GM11168 (cell line): ENCODE measurements around the gene EXTL2.
"Not testable (repeated sequence)": the region's sequence is repeated elsewhere in the genome, so short reads cannot be mapped to it uniquely, and the experiment has no call there.

Source experiments
- in situ Hi-C: fragments of 300-500 bp; cut with MboI; formaldehyde crosslinking; loops from one replicate; pipeline ENCODE4 v1.12.0; 2022; ENCODE audit warnings: low sequenced_read_pairs; ENCODE audit not compliant: unreplicated experiment

The EXTL2 gene

DNA sequence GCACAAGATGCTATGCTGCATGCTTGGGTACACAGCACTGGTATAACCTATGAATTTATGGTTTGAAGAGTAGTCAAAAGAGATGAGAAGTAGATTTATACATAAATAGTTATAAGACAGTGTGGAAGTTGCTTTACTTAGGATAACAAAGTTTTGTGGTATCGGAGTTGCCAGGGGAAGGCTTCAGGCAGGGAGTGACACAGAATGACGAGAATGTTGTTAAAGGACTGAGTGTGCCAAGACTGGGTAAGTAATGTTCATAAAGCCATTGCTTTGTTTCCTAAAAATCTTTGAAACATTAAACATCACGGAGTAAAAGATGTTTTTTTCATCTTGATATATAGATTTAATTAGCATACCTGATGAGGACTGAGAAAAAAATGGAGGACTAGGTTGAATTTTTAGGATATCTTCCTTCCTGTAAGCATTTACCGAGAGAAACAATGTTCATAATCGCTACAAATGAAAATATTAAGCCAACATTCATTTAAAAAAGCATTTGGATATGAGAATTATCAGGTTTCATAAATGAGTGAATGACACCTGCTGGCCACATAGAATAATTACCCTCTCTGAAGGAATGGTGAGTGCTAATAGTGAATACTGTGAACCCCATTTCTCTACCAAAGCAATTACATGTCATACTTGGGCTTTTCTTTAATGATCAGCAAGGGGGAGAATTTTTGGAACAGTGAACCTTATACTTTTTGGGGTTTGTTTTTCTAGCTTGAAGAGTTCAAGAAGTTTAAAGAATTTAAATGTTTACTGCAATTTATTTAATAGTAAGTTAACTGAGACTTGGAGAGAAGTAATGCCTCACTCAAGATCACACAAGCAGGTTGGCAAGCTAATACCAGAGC, 28.4 kb downstream of the EXTL2 start:
- in situ Hi-C loops = loop anchor here (10.0 to 25.0 kb wide), 2 partner anchors 391 to 1054 kb away; no protein-coding TSS in a partner anchor

GRCh38 chr1:100862591-100862990, 32.1 kb downstream of the EXTL2 start:
- in situ Hi-C loops = loop anchor here (10.0 to 25.0 kb wide), 2 partner anchors 388 to 1050 kb away; no protein-coding TSS in a partner anchor

DNA sequence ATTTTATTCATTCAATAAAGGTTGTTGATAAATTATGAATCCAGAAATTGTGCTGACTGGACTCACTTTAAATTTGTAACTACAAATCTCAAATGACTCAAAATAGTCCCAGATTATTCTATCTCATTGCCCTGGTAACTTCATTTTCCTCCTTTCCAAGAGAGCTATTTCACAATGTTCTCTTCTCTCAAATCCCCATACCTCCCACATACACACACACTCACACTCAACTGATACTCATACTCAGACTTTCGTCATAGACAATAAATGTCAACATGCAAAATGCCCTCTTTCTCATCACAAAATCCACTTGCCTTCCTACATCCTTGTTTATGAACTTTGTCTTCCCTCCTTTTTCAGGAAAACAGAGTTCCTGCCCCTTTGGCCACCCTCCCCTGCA, 33.3 kb downstream of the EXTL2 start:
- in situ Hi-C loops = loop anchor here (10.0 to 25.0 kb wide), 2 partner anchors 387 to 1049 kb away; no protein-coding TSS in a partner anchor

DNA sequence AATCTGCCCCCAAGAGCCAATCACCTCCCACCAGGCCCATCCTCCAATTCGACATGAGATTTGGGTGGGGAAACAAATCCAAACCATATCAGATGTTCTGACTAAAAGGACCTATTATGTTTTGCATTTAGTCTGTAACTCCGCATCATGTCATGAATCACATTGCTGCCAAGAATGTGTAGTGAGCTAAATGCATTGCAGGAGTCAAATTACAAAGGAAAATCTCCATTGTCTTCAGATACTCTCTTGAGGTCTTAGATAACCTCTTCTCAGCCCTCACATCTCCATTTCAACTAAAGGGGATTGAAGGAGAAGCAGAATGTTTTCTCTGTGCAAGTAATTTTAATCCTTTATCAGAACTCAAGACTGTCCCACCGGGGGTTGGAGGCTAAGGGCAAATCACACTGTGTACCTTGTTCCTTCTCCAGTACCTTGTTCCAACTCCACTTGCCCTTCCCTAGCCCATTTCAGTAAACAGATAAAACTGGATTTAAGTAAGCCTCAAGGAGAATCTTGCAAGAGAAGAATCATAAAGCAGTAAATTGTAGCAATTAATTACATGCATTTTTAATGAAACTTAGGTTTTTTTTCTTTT, 34.1 kb downstream of the EXTL2 start:
- in situ Hi-C loops = loop anchor here (10.0 to 25.0 kb wide), 2 partner anchors 386 to 1048 kb away; no protein-coding TSS in a partner anchor

DNA sequence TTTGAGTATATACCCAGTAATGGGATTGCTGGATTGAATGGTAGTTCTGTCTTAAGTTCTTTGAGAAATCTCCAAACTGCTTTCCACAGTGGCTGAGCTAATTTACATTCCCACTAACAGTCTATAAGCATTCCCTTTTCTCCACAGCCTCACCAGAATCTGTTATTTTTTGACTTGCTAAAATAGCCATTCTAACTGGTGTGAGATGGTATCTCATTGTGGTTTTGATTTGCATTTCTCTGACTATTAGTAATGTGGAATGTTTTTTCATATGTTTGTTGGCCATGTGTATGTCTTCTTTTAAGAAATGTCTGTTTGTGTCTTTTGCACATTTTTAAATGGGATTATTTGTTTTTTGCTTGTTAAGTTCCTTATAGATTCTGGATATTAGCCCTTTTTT, 39.5 kb downstream of the EXTL2 start:
- in situ Hi-C loops = loop anchor here (25.0 kb wide), 1 partner anchor 1043 kb away; no protein-coding TSS in a partner anchor

GRCh38 chr1:100852976-100853375, 41.7 kb downstream of the EXTL2 start:
- in situ Hi-C loops = loop anchor here (25.0 kb wide), 1 partner anchor 1041 kb away; no protein-coding TSS in a partner anchor

DNA sequence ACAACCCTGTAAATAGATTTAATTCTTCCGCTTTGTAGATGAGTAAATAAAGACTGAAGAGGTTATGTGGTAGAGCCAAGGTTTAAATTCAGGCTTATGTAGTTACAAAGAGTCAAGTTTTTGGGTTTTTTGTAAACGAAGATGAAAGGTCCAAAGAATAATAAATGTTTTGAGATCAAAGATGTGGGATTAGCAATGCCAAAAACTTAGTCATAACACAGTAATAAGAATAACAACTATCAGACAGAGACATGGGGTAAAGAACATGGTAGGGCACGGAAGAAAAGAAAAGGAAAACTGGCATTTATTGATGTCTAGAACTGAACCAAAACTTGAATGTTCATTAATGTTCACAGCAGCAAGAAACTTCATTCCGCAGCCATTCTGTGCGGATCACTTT, 42.9 kb downstream of the EXTL2 start:
- in situ Hi-C loops = loop anchor here (25.0 kb wide), 1 partner anchor 1039 kb away; no protein-coding TSS in a partner anchor

- in situ Hi-C loops = no loop called here
These were observed 47.1 kb downstream of the EXTL2 start for GRCh38 chr1:100847361-100848082.

DNA sequence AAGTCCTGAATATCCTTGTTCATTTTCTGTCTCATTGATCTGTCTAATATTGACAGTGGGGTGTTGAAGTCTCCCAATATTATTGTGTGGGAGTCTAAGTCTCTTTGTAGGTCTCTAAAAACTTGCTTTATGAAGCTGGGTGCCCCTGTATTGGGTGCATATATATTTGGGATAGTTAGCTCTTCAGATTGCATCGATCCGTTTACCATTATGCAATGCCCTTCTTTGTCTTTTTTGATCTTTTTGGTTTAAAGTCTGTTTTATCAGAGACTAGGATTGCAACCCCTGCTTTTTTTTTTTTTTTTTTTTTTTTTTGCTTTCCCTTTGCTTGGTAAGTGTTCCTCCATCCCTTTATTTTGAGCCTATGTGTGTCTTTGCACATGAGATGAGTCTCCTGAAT, 51.5 kb downstream of the EXTL2 start:
- in situ Hi-C loops = not testable (repeated sequence)

DNA sequence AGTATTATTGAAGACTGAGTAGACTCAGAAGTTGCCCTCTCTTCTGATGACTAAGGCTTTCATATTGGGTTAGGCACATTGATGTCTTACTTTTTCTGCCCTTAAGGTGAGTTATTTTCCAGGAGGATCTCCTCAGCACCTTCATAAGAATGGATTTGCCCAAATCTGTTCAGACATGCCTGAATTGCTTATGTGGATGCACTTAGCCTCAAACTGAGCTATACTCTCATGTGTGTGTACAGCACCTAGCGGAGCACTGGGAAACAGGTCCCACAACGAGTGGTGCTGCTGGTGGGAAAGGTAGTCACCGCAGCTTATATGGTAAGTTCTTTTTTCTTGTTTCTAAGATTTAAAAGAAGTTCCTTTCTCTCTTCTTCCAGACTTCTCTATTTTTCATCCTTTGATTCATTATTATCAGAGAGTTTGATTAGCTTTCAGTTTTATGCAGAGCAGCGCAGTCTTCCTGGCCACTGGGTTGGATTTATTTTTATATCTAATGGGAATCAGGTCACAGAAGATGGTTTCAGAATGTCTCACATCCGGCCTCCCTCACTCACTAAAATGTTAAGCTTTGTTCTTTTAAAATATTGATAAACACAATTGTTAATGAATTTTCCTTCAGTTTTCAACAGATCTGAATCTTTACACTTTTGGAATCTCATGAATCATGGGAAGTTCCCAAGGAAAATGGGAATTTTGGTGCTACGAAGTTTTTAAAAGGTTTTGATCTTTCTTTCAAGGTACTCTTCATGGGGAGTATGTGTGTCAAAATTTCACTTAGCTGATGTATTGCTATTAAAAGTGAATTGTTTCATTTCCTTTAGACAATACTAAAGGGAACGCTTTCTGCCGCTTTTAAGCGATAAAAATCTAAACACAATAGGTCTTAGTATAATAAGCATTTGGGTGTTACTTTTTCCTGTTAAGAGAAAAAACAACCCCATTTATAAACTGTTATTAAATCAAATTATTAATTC, 58.5 kb downstream of the EXTL2 start:
- in situ Hi-C loops = no loop called here

- in situ Hi-C loops = no loop called here
These were observed 59.6 kb downstream of the EXTL2 start for GRCh38 chr1:100834777-100835660.

DNA sequence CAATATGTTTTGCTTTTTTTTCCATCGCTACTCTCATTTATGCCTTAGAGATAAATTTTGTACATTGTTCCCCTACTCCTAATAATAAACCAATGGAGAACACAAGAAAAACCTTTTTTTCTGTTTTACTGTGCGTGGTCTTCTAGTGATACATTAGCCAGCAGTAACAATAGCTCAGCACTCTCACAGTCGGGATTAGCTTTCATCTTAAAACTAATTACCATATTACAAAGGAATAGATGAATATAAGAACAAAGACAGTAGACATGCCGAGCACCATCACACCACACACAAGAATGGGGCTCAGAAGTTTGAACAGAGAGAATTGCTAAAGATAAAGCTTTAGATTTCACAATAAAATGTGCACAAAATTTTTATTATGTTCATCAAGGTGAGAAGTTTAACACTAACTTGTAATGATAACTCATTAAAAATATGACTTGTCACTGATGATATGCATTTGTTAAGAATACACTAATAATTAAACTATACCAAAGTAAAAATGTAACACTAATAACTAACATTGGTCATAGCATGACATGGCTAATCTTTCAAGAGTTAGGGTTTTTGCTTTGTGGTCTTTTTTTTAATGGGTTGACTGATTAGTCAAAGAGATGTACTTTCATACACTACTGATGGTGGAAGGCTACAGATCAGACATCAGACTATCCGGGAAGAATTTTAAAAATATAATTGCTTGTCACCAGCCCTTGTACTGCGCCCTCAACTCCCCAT, 61.8 kb downstream of the EXTL2 start:
- in situ Hi-C loops = no loop called here

DNA sequence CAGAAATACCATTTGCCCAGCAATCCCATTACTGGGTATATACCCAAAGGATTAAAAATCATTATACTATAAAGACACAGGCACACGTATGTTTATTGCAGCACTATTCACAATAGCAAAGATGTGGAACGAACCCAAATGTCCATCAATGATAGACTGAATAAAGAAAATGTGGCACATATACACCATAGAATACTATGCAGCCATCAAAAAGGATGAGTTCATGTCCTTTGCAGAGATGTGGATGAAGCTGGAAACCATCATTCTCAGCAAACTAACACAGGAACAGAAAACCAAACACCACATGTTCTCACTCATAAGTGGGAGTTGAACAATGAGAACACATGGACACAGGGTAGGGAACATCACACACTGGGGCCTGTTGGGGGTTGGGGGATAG, 69.0 kb downstream of the EXTL2 start:
- in situ Hi-C loops = not testable (repeated sequence)
